ENCODE data around the gene SHKBP1. TPM values are rescaled to one million over a fixed set of nuclear protein-coding genes. Genes with fewer than 3 reads are reported as not detected.
A peak's percentile ranks its signal among the peaks of the same experiment; 100 is the strongest.

The SHKBP1 gene
- total RNA-seq, 1 donor from 2014 or later = 51.6 TPM

GRCh38 chr19:40600570-40601133, 24.0 kb downstream of the SHKBP1 start:
- intact Hi-C loops (cut with DNase I) = loop anchor here (10.0 kb wide), 1 partner anchor 166 kb away; no protein-coding TSS in a partner anchor
- Histone ChIP-seq H3K27me3 (no peaks in the 10 kb centered on the region), H3K9me3 (no peaks in the 10 kb centered on the region), H3K27ac (peak overlapping the region; percentile 97), H3K4me1 (peaks cover 80% of the 10 kb centered on the region), H3K4me3 (peak overlapping the region; percentile 69 to 78), H3K36me3 (no peaks in the 10 kb centered on the region)
- no peak for TF ChIP-seq CTCF (IDR thresholded peaks at IDR 0.05)
- TF ChIP-seq POLR2AphosphoS5 (IDR thresholded peaks at IDR 0.05; ENCODE audit: insufficient read depth in 1 of 2, low read depth in 1 of 2) = no peak
- no peak for TF ChIP-seq POLR2A (IDR thresholded peaks at IDR 0.05)
- DNase-seq (ENCODE audit: extremely low spot score in 2 of 2) = no peak

- Histone ChIP-seq H3K4me1 (peaks cover 87% of the 10 kb centered on the region), H3K27me3 (no peaks in the 10 kb centered on the region), H3K36me3 (no peaks in the 10 kb centered on the region), H3K9me3 (no peaks in the 10 kb centered on the region), H3K27ac (peak within 1 kb of the TSS; percentile 97), H3K4me3 (peak within 1 kb of the TSS; percentile 69 to 78)
- TF ChIP-seq POLR2AphosphoS5 (IDR thresholded peaks at IDR 0.05; ENCODE audit: insufficient read depth in 1 of 2, low read depth in 1 of 2) = no peak
- TF ChIP-seq CTCF (IDR thresholded peaks at IDR 0.05) = no peak
- peak in 1 of 2 donors; percentile 40 for TF ChIP-seq POLR2A (IDR thresholded peaks at IDR 0.05)
- intact Hi-C loops (cut with DNase I) = loop anchor here (10.0 kb wide), 1 partner anchor 167 kb away; no protein-coding TSS in a partner anchor
- no peak for DNase-seq (ENCODE audit: extremely low spot score in 2 of 2)
These were observed 24.7 kb downstream of the SHKBP1 start, which contains the start of gene LTBP4 for GRCh38 chr19:40601134-40601974. LTBP4 (plus strand) TSS chr19:40601369; CDS start chr19:40601388, 19 bp downstream.

GRCh38 chr19:40603071-40603388, 26.4 kb downstream of the SHKBP1 start:
- peaks cover 87% of the 10 kb centered on the region for H3K4me1 ChIP-seq
- intact Hi-C loops (cut with DNase I) = loop anchor here (10.0 kb wide), 1 partner anchor 168 kb away; no protein-coding TSS in a partner anchor
- TF ChIP-seq POLR2A (IDR thresholded peaks at IDR 0.05) = no peak
- no peak for TF ChIP-seq CTCF (IDR thresholded peaks at IDR 0.05)

GRCh38 chr19:40603389-40604170, 26.9 kb downstream of the SHKBP1 start:
- H3K9me3 ChIP-seq = no peaks in the 10 kb centered on the region
- intact Hi-C loops (cut with DNase I) = loop anchor here (10.0 kb wide), 1 partner anchor 169 kb away; no protein-coding TSS in a partner anchor
- TF ChIP-seq CTCF (IDR thresholded peaks at IDR 0.05) (no peak), POLR2AphosphoS5 (IDR thresholded peaks at IDR 0.05; ENCODE audit: insufficient read depth in 1 of 2, low read depth in 1 of 2) (peak; percentile 92 to 98), POLR2A (IDR thresholded peaks at IDR 0.05) (peak in 1 of 2 donors; percentile 65)
- peaks cover 87% of the 10 kb centered on the region for H3K4me1 ChIP-seq
- peak overlapping the region; percentile 97 for H3K27ac ChIP-seq
- DNase-seq (ENCODE audit: extremely low spot score in 2 of 2) = peak in 1 of 2 donors; percentile 99
- no peaks in the 10 kb centered on the region for H3K36me3 ChIP-seq
- H3K27me3 ChIP-seq = no peaks in the 10 kb centered on the region
- H3K4me3 ChIP-seq = peak overlapping the region; percentile 69 to 78

More at GRCh38 chr19:40603071-40603388, 26.4 kb downstream of the SHKBP1 start:
- Histone ChIP-seq H3K9me3 (no peaks in the 10 kb centered on the region), H3K27me3 (no peaks in the 10 kb centered on the region), H3K36me3 (no peaks in the 10 kb centered on the region), H3K27ac (peak overlapping the region; percentile 97), H3K4me3 (peak overlapping the region; percentile 69 to 78)
- DNase-seq (ENCODE audit: extremely low spot score in 2 of 2) = no peak
